NB4 (cell line): ENCODE results near the gene LMTK3.

Source experiments
- POLR2A ChIP-seq: IDR thresholded peaks from 2 replicates; pipeline ENCODE4 v1.6.1; 2011; ENCODE audit warnings: mild to moderate bottlenecking; ENCODE audit not compliant: insufficient read length; ENCODE audit errors: extremely low read depth
- TF ChIP-seq, protein P1 (sequence below): IDR thresholded peaks from one replicate; pipeline ENCODE4 v1.5.1; 2012; ENCODE audit warnings: low read depth, low read length

DNA sequence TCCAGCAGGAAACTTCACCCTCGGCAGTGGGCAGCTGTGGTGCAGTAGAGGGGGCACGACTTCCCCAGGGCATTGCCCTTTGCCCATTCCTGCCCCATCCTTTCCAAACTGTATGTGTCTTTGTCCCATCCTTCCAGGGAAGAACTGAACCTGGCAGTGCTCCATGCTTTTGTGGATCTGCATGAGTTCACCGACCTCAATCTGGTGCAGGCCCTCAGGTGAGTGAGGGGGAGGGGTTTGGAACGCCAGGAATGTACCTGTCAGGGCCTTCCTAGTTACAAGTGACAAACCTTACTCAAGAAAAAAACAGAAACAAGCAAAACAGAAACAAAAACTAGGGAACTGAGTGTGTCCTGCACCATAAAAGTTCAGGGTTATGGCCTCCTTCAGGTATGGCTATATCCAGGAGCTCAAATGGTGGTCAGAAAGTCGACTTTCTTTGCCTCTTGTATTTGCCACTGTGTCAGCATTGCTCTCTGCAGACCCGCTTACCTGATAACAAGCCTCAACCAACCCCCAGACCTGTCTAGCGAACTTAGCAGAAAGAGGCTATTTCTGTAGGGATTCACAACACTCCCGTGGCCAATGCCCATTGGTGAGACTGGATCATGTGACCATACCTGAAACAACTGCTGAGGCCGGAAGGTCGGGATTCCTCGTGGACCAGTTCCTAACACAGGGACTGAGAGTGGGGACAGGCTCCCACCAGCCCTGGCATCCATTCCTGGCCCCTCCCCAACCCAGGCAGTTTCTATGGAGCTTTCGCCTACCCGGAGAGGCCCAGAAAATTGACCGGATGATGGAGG is 38.3 kb downstream of the LMTK3 start:
- TF ChIP-seq, protein P1, sequence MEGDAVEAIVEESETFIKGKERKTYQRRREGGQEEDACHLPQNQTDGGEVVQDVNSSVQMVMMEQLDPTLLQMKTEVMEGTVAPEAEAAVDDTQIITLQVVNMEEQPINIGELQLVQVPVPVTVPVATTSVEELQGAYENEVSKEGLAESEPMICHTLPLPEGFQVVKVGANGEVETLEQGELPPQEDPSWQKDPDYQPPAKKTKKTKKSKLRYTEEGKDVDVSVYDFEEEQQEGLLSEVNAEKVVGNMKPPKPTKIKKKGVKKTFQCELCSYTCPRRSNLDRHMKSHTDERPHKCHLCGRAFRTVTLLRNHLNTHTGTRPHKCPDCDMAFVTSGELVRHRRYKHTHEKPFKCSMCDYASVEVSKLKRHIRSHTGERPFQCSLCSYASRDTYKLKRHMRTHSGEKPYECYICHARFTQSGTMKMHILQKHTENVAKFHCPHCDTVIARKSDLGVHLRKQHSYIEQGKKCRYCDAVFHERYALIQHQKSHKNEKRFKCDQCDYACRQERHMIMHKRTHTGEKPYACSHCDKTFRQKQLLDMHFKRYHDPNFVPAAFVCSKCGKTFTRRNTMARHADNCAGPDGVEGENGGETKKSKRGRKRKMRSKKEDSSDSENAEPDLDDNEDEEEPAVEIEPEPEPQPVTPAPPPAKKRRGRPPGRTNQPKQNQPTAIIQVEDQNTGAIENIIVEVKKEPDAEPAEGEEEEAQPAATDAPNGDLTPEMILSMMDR, result no peak
- TF ChIP-seq POLR2A, result peak; percentile 5
